Esophagus squamous epithelium (tissue), 4 donors: ENCODE data around the gene PIWIL4.

ENCODE experiments used
- POLR2A ChIP-seq, 4 donors: fragments of 450-650 bp; IDR thresholded peaks; one replicate each; pipeline ENCODE4 v1.6.1; 2017; ENCODE audit warnings: antibody characterized with exemption in 4 of 4, mild to moderate bottlenecking in 4 of 4, moderate library complexity in 3 of 4
- TF ChIP-seq, protein P1 (sequence below), 6 experiments: fragments of 450-650 bp in 4 of 6; fragments of 200-600 bp in 2 of 6; sonication (generic) in 2 of 6; IDR thresholded peaks; one replicate each; pipeline ENCODE4 v1.5.1; 2016 to 2019; ENCODE audit warnings: antibody characterized with exemption in 6 of 6, mild to moderate bottlenecking in 4 of 6, moderate library complexity in 4 of 6

DNA sequence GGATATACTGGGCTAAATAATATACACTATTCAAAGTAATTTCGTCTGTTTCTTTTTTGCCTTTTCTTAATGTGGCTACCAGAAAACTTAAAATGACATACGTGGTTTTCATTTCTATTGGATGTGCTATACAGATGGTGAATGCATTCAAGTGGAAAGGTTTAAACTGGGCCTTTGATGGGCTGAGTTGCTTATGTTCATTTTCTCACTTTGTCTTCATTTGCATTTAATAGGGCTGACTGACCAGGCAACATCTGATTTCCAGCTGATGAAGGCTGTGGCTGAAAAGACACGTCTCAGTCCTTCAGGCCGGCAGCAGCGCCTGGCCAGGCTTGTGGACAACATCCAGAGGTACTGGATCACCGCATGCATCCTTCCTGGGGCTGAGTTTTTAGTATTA lies 27.9 kb downstream of the PIWIL4 start:
- TF ChIP-seq POLR2A (IDR thresholded peaks at IDR 0.05) = no peak
- TF ChIP-seq, protein P1, sequence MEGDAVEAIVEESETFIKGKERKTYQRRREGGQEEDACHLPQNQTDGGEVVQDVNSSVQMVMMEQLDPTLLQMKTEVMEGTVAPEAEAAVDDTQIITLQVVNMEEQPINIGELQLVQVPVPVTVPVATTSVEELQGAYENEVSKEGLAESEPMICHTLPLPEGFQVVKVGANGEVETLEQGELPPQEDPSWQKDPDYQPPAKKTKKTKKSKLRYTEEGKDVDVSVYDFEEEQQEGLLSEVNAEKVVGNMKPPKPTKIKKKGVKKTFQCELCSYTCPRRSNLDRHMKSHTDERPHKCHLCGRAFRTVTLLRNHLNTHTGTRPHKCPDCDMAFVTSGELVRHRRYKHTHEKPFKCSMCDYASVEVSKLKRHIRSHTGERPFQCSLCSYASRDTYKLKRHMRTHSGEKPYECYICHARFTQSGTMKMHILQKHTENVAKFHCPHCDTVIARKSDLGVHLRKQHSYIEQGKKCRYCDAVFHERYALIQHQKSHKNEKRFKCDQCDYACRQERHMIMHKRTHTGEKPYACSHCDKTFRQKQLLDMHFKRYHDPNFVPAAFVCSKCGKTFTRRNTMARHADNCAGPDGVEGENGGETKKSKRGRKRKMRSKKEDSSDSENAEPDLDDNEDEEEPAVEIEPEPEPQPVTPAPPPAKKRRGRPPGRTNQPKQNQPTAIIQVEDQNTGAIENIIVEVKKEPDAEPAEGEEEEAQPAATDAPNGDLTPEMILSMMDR (IDR thresholded peaks at IDR 0.05) = no peak
